IMR-90 (cell line): Measurements from ENCODE around the gene MTCH2. TPM values are rescaled to one million over a fixed set of nuclear protein-coding genes. Genes with fewer than 3 reads are reported as not detected.

Experiments used
- ATAC-seq: fragments of 200-7000 bp; cut with Tn5 transposase; 2 replicates; pipeline ENCODE4 v1.9.1; 2020; ENCODE audit warnings: low read depth, mild to moderate bottlenecking, moderate library complexity
- BruUV-seq: library from RNA; stranded (reverse); fragments of 400-500 nt; replicated peaks from 2 replicates; lab custom pipeline; 2021; lab: Mats Ljungman, UMichigan
- CTCF ChIA-PET: fragments of 300-600 bp; formaldehyde crosslinking; extraction: SDS; loops from one replicate; lab custom pipeline; 2021; ENCODE audit warnings: antibody characterized with exemption; lab: Yijun Ruan, JAX
- POLR2A ChIA-PET: fragments of 300-600 bp; sonication (Branson Sonifier 250); formaldehyde crosslinking; loops from one replicate; lab custom pipeline; 2022; ENCODE audit warnings: antibody characterized with exemption; ENCODE audit not compliant: unreplicated experiment; lab: Charles Lee
- DNase-seq: peaks from one replicate; pipeline ENCODE4 v3.0.0; 2013
- H2AFZ ChIP-seq: replicated peaks from 2 replicates; pipeline ENCODE3; 2013; ENCODE audit warnings: low read length, mild to moderate bottlenecking; ENCODE audit not compliant: poor library complexity
- H2AK5ac ChIP-seq: 2 replicates; pipeline ENCODE4 v1.6.1; 2013; ENCODE audit warnings: low read depth, low read length, inconsistent platforms
- H2AK9ac ChIP-seq: replicated peaks from 2 replicates; pipeline ENCODE3; 2013; ENCODE audit warnings: mild to moderate bottlenecking, low read depth, low read length, moderate library complexity; ENCODE audit not compliant: poor library complexity
- H2BK120ac ChIP-seq: 2 replicates; pipeline ENCODE4 v1.6.1; 2013; ENCODE audit warnings: low read depth, low read length, inconsistent platforms
- H2BK15ac ChIP-seq: 3 replicates; pipeline ENCODE4 v1.6.1; 2013; ENCODE audit warnings: low read depth, low read length, inconsistent platforms
- H2BK20ac ChIP-seq: 2 replicates; pipeline ENCODE4 v1.6.1; 2013; ENCODE audit warnings: low read depth, mild to moderate bottlenecking, inconsistent platforms, low read length, moderate library complexity
- H2BK5ac ChIP-seq: 2 replicates; pipeline ENCODE4 v1.6.1; 2013; ENCODE audit warnings: mild to moderate bottlenecking, low read depth, low read length, inconsistent platforms; ENCODE audit not compliant: poor library complexity, severe bottlenecking
- H3K14ac ChIP-seq: replicated peaks from 2 replicates; pipeline ENCODE4 v1.6.1; 2013; ENCODE audit warnings: low read depth, low read length, inconsistent platforms
- H3K18ac ChIP-seq: 2 replicates; pipeline ENCODE4 v1.6.1; 2013; ENCODE audit warnings: low read depth, low read length, control low read depth
- H3K23ac ChIP-seq: 2 replicates; pipeline ENCODE4 v1.6.1; 2013; ENCODE audit warnings: low read depth, low read length, inconsistent platforms
- H3K27ac ChIP-seq: 2 replicates; pipeline ENCODE4 v1.5.1; 2013; ENCODE audit warnings: mild to moderate bottlenecking, control low read depth, low read length; ENCODE audit not compliant: insufficient read depth
- H3K27me3 ChIP-seq: 2 replicates; pipeline ENCODE4 v1.6.1; 2013; ENCODE audit warnings: low read length; ENCODE audit not compliant: control insufficient read depth, insufficient read depth
- H3K36me3 ChIP-seq: 2 replicates; pipeline ENCODE4 v1.6.1; 2013; ENCODE audit warnings: low read length, mixed read lengths; ENCODE audit not compliant: control insufficient read depth, insufficient read depth
- H3K4ac ChIP-seq: 2 replicates; pipeline ENCODE4 v1.6.1; 2013; ENCODE audit warnings: low read depth, low read length, inconsistent platforms
- H3K4me1 ChIP-seq: 2 replicates; pipeline ENCODE4 v1.6.1; 2013; ENCODE audit warnings: low read length, mixed read lengths; ENCODE audit not compliant: control insufficient read depth, insufficient read depth
- H3K4me2 ChIP-seq: 2 replicates; pipeline ENCODE4 v1.6.1; 2013; ENCODE audit warnings: low read depth, mild to moderate bottlenecking, control low read depth, low read length, moderate library complexity
- H3K4me3 ChIP-seq: 2 replicates; pipeline ENCODE4 v1.5.1; 2013; ENCODE audit warnings: low read depth, mild to moderate bottlenecking, control low read depth, low read length, moderate library complexity; ENCODE audit not compliant: insufficient read depth
- H3K56ac ChIP-seq: 2 replicates; pipeline ENCODE4 v1.6.1; 2013; ENCODE audit warnings: low read length, inconsistent platforms; ENCODE audit not compliant: insufficient read depth; ENCODE audit errors: extremely low read depth
- H3K79me1 ChIP-seq, 2 experiments: 2 replicates each; pipeline ENCODE4 v1.6.1; 2013; ENCODE audit warnings: low read length in 2 of 2, inconsistent platforms in 1 of 2, low read depth in 1 of 2
- H3K9ac ChIP-seq: 2 replicates; pipeline ENCODE4 v1.6.1; 2013; ENCODE audit warnings: low read depth, low read length, control low read depth
- H3K9me1 ChIP-seq: 2 replicates; pipeline ENCODE4 v1.6.1; 2013; ENCODE audit warnings: low read length, inconsistent platforms; ENCODE audit not compliant: insufficient read depth
- H3K9me3 ChIP-seq: 2 replicates; pipeline ENCODE4 v1.6.1; 2013; ENCODE audit warnings: low read length; ENCODE audit not compliant: control insufficient read depth, insufficient read depth
- H4K20me1 ChIP-seq: 2 replicates; pipeline ENCODE4 v1.6.1; 2013; ENCODE audit warnings: low read length, inconsistent platforms; ENCODE audit not compliant: insufficient read depth
- H4K5ac ChIP-seq: 2 replicates; pipeline ENCODE4 v1.6.1; 2013; ENCODE audit warnings: mild to moderate bottlenecking, low read depth, low read length, control low read depth
- H4K8ac ChIP-seq, 2 experiments: 2 replicates each; pipeline ENCODE4 v1.6.1; 2013; ENCODE audit warnings: low read depth in 2 of 2, low read length in 2 of 2, control low read depth in 1 of 2, inconsistent platforms in 1 of 2
- H4K91ac ChIP-seq: 2 replicates; pipeline ENCODE4 v1.6.1; 2013; ENCODE audit warnings: low read depth, low read length, inconsistent platforms; ENCODE audit not compliant: insufficient read depth
- CHD1 ChIP-seq: IDR thresholded peaks from 2 replicates; pipeline ENCODE4 v1.6.1; 2012; ENCODE audit warnings: low read depth, low read length, improper control_type of control experiment
- CTCF ChIP-seq: conservative IDR thresholded peaks from 2 replicates; pipeline ENCODE4 v1.5.1; 2012; ENCODE audit warnings: mild to moderate bottlenecking, low read depth, low read length, improper control_type of control experiment
- FOS ChIP-seq: fragments of 150-350 bp; IDR thresholded peaks from 2 replicates; pipeline ENCODE4 v1.6.1; 2016; ENCODE audit warnings: low read depth, low read length
- MAZ ChIP-seq: IDR thresholded peaks from 2 replicates; pipeline ENCODE4 v1.6.1; 2012; ENCODE audit warnings: low read depth, mild to moderate bottlenecking, low read length, improper control_type of control experiment, moderate library complexity, borderline replicate concordance
- NFE2L2 ChIP-seq: fragments of 150-350 bp; IDR thresholded peaks from 2 replicates; pipeline ENCODE4 v1.6.1; 2016; ENCODE audit warnings: low read depth, mild to moderate bottlenecking, low read length
- USF2 ChIP-seq: fragments of 150-350 bp; IDR thresholded peaks from 2 replicates; pipeline ENCODE4 v1.6.1; 2017; ENCODE audit warnings: mild to moderate bottlenecking, antibody characterized with exemption, low read length, low read depth
- WGBS, 2 experiments: methylation state at CpG; one replicate each; pipeline versions ENCODE4 v1.1.5 to v1.1.7; 2013; ENCODE audit warnings: missing lambda C conversion rate in 2 of 2; ENCODE audit not compliant: insufficient read length in 1 of 2; ENCODE audit errors: extremely low coverage in 2 of 2; 5-methylcytosine and 5-hydroxymethylcytosine counted together
- dilution Hi-C: fragments of 300-500 bp; cut with HindIII; formaldehyde crosslinking; loops from one replicate; pipeline ENCODE4 v1.14.3; 2018; ENCODE audit warnings: low sequenced_read_pairs; ENCODE audit not compliant: unreplicated experiment
- in situ Hi-C: fragments of 300-500 bp; cut with MboI; formaldehyde crosslinking; loops from 3 replicates; pipeline ENCODE4 v1.14.3; 2019; ENCODE audit warnings: low sequenced_read_pairs, inconsistent platforms, mixed read lengths
- intact Hi-C: fragments of 100-400 bp; cut with micrococcal nuclease; formaldehyde crosslinking; loops from 2 replicates; pipeline ENCODE4 v1.10.0; 2022
- polyA plus RNA-seq, 3 experiments: library from polyadenylated mRNA; depleted of rRNA; stranded (reverse); fragments of >200 nt; gene quantifications; 2 replicates each; pipeline ENCODE4 v1.2.3, GENCODE V29; 2012; ENCODE audit warnings: low replicate concordance in 1 of 3
- total RNA-seq: library from RNA; depleted of rRNA; stranded (reverse); fragments of >200 nt; gene quantifications from 2 replicates; pipeline ENCODE4 v1.2.3, GENCODE V29; 2012

MTCH2 gene
- total and polyA plus RNA-seq, 2 of the 4 experiments (the other 2 are of a cell fraction), result 103 to 163 TPM

- Histone ChIP-seq H4K5ac (no peak overlapping the region), H2BK20ac (no peak overlapping the region), H3K9ac (no peak overlapping the region), H3K4me1 (peaks cover 8% of the 10 kb centered on the region), H3K4me2 (no peak overlapping the region), H2AK5ac (no peak overlapping the region), H2BK120ac (no peak overlapping the region), H2AFZ (no peak overlapping the region), H3K9me1 (peaks cover 6% of the 10 kb centered on the region), H3K4ac (no peak overlapping the region), H4K91ac (no peak overlapping the region), H3K14ac (no peak overlapping the region), H2BK15ac (no peak overlapping the region), H3K4me3 (no peak overlapping the region), H3K27ac (no peak overlapping the region), H4K8ac (no peak overlapping the region), H4K20me1 (peaks cover 7% of the 10 kb centered on the region; the same call in 1 of the 2 replicates), H3K79me1 (no peaks in the 10 kb centered on the region), H3K18ac (no peak overlapping the region), H2BK5ac (no peak overlapping the region), H3K36me3 (no peaks in the 10 kb centered on the region), H3K9me3 (no peaks in the 10 kb centered on the region), H3K56ac (no peak overlapping the region), H2AK9ac (no peak overlapping the region), H3K23ac (no peak overlapping the region), H3K27me3 (no peaks in the 10 kb centered on the region)
- ATAC-seq, result no peak
- in situ Hi-C loops (no loop called here), intact Hi-C loops (no loop called here), dilution Hi-C loops (no loop called here)
- ChIA-PET POLR2A (no interaction called here), CTCF (interaction anchor here (2.7 kb wide), 1 partner anchor 11 kb away, joined by 9 read pairs; no protein-coding TSS in a partner anchor)
- no TSS peak for BruUV-seq
- no CpG with 5 or more reads among the region's 3 CpGs for WGBS, 2 experiments
- DNase-seq, result no peak
- no peak for TF ChIP-seq FOS
- TF ChIP-seq MAZ, result no peak
- TF ChIP-seq CTCF, result no peak
- no peak for TF ChIP-seq CHD1
- no peak for TF ChIP-seq USF2
- no peak for TF ChIP-seq NFE2L2
These were observed 36.4 kb downstream of the MTCH2 start for GRCh38 chr11:47605921-47606320.
